GM21367 (cell line): ENCODE measurements around the gene CTCFL.
A peak's percentile ranks its signal among the peaks of the same experiment; 100 is the strongest.
"Not testable (repeated sequence)": the region's sequence is repeated elsewhere in the genome, so short reads cannot be mapped to it uniquely, and the experiment has no call there.

Experiments
- ATAC-seq: cut with Tn5 transposase; IDR thresholded peaks from one replicate; pipeline ENCODE4 v1.9.1; 2021; ENCODE audit not compliant: unreplicated experiment

The CTCFL gene

DNA sequence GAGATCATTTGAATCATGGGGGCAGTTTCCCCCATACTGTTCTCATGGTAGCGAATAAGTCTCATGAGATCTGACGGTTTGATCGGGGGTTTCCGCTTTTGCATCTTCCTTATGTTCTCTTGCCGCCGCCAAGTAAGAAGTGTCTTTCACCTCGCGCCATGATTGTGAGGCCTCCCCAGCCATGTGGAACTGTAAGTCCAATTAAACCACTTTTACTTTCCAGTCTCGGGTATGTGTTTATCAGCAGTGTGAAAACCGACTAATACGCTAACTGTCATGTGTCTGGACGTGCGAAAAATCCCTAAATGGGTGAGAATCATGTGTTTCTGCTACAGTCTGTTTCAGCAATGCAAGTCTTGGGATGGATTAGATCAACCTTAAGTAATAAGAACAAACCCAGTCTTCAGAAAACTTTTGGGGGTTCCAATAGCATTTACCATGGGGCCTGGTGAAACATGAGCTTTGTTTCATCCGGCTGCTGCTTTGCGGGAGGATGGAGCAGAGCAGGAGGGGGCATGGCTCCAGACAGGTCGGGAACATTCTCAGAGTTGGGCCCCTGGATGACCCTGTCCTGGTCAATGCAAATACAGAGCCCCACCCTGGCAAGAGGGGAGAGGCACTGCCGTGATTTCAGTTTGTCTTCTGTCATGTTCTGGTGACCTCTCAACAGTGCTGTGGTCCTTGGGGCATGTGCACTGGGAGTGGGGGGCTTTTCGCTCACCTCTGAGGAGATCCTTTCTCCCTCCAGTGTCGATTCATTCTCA lies 41.5 kb downstream of the CTCFL start:
- no peak for ATAC-seq

DNA sequence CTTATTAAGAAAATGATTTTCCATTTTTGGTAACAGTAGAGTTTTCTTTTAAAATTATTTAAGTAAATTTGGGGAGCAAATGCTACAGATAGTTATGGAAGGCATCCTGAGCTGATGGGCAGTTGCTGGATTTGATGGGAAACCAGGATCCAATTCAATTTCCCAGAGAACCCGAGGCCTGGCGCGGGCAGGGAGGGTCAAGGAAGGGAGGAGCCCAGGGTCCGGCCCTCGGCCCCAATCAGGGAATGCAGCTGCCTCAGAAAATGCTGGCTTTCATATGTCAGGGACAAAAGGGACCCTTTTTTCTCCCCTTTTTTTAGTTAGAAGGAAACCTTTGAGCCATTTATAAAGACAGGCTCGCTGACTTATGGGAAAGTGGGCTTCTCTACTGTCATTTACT lies 42.1 kb downstream of the CTCFL start:
- ATAC-seq = no peak

DNA sequence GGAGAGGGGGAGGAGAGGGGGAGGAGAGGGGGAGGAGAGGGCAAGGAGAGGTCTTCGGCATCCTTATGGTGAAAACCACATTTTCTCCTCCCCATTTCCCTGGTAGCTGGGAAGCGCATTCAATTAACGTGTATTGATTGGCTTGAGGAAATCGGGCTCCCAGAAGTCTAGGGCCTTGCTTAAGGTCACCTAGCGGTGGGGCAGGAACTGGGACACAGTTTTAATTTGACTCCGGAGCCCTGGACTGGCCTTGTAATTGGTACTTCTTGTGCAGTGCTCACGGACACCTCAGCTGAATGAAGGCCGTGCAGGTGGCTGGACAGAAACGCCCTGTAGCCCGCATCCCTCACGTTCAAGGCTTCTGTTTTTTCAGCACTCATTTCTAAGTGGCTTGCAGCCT lies 42.8 kb downstream of the CTCFL start:
- no peak for ATAC-seq

DNA sequence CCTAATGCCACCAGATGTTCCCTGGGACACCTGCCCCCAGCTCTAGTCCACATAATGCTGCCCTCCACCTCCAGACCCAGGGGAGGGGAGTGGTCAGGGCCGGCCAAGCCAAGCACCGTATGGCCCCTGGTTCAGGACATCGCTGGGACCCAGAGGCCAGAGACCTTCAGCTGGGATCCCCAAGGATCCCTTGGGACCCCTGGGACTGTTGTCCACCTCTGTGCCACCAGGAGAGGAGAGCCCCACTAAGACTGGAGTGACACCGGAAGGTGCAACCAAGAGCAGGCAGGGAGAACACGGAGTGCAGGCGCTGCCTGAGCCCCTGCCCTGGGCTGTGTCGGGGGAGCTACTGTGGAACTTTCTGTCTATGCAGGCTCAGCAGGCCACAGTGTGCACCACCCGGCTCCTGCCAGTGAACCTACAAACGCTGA lies 43.6 kb downstream of the CTCFL start:
- peak; percentile 9 for ATAC-seq

DNA sequence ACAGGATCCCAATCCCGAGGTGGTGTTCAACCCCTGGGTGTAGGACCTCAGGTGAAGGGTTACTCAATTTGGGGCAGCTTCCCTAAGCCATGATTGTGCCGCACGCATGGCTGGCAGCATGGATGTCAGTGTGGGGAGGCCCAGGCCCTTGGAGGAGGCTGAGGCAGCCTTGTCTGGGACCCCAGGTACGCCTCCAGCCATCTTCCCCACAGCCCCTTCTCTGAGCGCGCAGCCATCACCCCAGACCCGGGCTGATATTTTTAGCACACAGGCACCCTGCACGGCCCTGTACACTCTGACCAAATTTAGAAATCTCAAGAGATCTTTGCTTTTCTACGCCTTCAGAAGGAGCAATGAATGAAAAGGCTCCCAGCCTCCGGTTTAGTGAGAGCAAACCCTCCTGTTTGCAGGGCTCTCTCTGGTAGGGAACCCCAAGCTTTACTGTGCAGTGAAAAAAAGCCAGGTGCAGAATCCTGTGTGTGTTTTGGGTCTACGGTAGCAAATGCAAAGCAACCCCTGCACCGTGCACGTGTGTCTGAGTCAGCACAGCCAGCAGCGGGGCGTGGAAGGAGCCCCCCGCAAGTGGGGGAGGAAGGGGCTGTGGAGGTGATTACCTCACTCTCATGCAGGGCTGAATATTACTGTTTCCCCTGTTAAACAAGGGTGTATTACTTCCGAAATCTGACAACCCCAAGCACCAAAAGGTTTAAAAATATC lies 44.3 kb downstream of the CTCFL start:
- ATAC-seq = peak; percentile 48

DNA sequence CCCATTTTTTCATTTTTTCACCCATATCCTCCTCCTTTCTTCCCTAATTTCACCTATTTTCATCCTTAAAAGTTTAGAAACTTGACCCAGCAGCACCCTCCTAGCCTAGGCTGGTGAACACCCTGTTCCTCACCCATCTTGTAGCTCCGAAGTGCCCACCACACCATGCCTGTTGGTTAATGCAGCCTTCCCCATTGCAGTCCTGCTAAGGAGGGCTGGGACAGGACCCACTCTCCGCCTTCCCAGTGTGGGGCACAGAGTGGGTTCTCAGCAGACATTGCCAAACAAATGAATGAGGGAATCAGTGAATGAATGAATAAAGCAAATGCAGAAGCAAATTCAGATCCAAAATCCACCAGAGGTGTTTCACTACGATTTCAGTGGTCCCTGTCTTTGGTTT lies 45.7 kb downstream of the CTCFL start:
- no peak for ATAC-seq

DNA sequence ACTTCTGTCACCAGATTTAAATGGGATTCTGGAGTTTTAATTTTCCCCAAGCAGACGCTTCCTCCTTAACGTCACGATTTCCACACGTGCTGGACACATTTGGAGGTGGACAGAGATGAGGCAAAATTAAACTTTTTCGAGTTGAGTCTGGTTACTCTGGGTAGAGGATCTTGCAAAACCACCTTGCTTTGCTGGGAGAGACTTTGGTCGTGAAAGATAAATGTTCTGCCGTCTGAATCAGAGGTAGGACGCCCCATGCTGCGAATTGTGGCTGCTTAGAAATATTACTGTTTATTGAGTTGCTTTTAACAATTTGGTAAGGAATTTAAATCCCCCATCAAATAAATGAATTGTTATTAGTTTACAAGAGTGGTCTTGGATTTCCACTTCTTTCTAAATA lies 46.8 kb downstream of the CTCFL start:
- no peak for ATAC-seq

DNA sequence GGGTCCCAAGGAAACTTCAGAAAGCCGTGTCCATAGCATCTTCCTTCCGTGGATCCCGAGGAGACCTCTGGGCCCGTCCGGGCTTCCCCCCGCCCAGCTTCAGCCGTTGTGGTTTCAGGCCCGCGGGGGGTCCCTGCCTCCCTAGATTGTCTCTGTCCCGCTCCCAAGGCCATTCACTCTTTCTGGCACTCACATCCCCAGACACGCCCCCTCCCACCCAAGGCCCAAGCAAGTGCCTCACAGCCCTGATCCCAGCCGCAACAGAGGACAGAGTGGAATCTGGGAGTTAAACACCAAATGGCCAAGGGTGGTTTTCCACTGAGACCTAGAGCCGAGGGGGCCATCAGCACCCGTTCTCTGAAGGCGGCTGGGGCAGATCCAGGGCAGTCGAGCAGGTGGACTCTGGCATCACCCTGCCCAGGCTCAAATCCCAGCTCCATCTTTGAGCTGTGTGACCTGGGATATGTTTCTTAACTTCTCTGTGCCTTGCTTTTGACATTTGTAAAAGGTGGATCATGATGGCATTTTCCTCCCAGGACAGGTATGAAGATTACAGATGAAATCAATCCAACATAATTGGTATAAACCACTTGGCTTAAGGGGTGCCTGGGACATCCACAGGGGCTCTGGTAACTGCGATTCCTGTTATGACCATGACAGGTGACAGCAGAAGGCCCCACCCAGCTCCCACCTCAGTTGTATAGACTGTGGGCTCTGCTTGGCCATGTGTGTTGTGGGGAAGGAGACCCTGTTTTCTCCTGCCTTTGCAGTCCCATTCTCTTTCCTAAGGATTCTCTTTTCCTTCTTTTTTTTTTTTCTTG lies 48.1 kb downstream of the CTCFL start:
- no peak for ATAC-seq

DNA sequence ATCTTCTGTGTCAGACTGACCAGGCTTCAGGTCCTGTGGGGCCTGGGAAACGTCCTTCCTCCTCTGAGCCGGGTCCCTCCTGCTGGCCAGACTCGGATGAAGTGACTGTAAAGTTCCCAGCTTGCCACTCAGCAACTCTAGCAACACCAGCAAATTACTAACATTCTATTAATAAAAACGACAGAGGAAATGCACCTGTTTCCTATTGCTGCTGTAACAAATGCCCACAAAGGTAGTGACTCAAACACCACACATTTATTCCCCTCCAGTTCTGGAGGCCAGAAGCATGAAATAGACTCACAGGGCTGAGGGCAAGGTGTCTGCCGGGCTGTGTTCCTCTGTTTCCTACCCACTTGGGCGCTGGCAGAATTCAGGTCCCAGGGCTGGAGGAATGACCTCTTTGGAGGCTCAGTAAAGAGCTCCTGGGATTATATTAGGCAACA lies 48.8 kb downstream of the CTCFL start:
- peak; percentile 34 for ATAC-seq

DNA sequence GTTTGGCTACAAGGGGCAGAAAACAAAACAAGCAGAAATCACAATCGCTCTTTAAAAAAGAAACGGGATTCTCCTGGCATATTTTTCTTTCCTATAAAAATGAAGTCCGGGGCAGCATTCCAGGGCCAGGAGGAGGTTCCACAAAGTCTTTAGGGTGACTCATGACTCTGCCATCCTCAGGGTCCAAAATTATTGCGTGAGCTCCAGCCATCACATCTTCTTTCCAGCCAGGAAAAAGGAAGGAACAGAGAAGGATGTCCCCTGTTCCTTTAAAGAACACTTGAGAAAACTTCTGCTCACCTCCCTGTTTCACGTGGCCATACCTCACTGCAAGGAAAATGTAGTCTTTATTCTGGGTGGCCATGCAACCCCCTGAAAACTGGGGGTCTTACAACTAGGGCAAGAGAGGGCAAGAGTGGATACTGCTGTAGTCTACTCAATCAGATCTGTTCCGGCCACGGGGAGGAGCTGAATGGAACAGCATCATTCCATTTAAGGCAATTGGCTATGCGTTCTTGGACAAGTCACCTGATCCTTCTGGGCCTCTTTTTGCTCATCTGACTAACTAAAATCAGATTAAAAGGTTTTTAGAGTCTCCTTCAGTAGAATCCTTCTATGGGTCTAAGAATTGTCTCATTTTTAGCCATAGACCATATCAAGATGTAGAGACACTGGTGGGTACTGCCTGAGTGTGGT lies 49.4 kb downstream of the CTCFL start:
- no peak for ATAC-seq

DNA sequence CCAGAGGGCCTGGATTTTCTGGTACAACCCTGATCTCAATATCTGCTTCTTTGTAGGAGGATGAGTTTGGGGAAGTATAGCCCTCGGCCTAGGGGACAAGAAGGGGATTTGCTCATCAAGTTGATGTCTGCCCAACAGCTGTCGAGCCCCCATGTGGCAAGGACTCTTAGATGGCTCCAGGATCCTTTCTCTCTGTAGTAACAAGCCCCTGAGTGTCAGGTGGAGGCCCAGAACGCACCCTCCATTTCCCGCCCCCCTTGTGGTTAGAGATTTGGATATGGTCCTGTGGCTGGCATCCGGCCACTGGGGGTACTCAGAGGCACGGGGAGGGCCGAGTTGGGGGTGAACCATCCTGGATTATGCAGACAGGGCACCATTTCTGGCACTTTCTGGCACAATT lies 50.1 kb downstream of the CTCFL start:
- no peak for ATAC-seq

DNA sequence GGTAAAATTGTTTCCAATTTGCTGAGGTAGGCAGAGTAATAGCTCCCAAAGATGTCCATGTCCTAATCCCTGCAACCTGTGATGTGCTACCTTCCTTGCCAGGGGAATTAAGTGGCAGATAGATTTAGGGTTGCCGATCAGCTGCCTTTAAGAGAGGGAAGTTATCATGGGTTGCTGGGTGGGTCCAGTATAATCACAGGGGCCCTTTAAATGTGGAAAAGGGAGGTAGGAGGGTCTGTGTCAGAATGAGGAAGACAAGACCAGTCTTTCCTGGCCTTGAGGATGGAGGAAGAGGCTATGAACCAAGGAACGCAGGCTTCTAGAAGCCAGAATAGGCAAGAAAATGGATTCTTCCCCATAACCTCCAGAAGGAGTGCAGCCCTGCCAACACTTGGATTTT lies 50.7 kb downstream of the CTCFL start:
- ATAC-seq = no peak

DNA sequence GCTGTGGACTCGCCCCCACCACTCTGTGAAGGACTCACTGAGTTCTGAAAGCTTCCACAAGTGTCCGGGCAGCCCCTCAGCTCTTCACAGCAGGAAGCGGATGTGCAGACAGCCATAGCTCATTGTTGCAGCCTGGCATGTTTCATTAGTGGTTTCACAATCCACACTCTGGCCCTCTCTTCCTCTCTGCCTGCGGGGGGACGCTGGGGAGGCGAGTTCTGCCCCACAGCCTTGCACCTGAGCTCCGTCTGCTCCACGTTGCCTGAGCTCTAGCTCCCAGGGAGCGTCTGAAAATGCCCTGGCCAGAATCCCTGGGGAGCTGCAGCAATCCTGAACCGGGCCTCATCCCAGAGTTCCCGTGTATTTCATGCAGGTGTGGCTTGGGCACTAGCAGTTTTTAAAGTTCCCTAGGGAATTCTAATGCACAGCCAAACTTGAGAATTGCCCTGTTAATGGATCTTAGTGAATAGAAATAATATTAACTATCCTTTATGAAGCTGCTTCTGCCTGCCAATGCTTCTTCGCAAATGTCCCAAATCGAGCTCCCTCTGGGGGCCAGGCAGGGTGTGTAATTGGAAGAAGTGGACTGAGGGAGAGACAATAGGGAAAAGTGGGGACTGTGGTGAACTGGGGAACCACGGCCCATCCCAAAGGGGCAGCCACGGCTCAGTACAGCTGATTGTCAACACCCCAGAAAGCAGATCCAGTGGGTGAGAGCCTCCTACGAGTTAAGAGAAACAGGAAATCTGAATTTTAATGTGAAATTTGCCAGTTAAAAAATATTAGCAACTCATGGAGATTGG lies 51.5 kb downstream of the CTCFL start:
- ATAC-seq = peak; percentile 45

DNA sequence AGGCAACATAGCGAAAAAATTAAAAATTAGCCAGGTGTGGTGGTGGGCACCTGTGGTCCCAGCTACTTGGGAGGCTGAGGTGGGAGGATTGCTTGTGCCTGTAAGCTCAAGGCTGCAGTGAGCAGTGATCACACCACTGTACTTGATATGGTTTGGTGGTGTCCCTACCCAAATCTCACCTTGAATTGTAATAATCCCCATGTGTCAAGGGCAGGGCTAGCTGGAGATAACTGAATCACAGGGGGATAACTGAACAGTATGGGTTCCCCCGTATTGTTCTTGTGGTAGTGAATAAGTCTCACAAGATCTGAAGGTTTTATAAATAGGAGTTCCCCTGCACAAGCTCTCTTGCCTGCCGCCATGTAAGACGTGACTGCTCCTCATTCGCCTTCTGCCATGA lies 52.5 kb downstream of the CTCFL start:
- ATAC-seq = not testable (repeated sequence)

DNA sequence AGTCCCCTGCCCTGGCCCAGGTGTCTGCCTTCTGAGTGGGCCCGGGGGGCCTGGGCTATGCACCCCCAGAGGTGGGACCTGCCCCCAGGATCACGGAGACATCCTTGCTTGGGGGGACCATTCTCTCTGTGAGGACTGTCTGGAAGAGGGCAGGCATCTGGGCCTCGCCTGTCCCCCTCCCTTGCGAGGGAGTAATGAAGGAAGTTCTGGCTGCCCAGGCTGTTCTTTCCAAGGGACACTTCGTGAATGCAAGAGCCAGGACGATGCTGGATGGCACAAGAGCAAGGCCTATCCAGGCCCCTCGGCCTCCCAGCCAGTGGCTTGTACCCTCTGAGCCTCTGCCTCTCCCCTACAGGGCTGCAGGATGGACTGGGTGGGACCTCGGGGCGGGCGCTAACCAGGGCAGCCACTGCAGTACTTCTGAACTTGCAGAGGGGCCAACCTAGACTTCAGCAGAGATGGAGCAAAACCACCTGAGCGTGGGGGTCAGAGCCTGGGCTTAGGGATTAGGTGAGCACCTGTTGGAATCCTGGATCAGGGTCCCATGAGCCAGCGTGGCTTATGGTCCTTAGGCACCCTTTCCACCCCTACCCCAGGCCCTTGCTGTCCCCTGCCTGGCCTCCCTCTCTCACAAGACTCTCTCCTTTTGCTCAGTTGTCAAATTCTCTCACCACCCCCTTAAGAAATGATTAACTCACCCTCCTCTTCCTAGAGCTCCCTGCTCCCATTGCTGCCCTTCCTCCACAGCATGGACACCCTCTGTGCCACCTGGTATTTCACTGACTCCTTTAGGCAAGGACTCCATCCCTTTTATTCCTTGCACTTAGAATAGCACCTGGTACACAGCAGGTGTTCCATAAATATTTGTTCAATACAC lies 53.2 kb downstream of the CTCFL start:
- ATAC-seq = no peak

DNA sequence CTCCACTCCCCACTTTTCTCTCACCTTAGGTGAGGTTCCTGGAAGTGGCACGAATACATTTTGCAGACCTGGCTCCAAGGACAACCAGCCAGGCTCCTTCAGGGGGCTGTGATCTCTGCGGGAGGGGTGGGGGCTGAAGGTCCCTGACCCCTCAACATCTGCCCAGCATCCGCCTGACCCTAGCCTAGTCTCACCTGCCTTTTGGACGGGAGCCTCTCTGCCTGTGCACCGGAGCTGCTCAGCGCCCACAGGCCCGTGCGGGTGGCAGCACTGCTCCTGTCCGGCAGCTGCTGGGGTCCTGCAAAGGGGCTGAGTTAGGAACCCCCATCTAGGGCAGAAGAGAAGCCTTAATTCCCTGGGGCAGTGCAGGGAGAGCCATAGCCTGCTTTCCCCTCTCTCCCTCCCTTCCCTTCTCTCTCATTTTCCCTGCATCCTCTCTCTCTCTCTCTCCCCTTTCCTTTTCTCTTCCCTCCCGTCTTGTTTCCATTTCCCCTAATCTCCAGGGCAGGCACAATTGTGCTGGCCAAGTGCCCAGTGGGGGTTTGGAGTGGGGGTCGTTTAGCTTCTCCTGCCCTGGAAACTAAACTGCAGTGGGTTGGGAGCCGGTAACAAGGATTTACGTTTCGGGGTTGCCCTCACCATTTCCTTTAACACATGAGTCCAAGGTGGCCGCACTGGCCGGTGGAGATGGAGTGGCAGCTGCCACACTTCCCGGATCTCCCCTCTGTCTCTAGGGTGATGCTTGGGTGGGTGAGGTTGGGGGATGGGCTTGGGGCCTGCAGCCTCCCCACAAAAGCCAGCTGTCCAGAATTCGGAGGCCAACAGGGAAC lies 54.1 kb downstream of the CTCFL start:
- ATAC-seq = no peak

DNA sequence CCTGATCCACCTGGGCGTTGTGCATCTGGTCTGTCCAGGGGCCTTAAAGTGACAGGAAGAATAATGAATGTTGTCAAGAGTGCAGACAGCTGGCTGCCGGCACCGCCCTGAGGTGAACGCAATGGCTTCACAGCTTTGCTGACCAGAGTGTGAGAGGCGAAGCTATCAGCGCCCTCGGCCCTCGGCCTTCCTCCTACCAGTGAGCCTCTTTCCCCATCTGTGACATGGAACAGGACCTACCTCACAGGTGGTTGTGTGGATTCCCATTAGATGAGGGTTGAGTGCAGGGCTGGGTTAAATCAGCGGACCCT lies 54.8 kb downstream of the CTCFL start:
- ATAC-seq = no peak

DNA sequence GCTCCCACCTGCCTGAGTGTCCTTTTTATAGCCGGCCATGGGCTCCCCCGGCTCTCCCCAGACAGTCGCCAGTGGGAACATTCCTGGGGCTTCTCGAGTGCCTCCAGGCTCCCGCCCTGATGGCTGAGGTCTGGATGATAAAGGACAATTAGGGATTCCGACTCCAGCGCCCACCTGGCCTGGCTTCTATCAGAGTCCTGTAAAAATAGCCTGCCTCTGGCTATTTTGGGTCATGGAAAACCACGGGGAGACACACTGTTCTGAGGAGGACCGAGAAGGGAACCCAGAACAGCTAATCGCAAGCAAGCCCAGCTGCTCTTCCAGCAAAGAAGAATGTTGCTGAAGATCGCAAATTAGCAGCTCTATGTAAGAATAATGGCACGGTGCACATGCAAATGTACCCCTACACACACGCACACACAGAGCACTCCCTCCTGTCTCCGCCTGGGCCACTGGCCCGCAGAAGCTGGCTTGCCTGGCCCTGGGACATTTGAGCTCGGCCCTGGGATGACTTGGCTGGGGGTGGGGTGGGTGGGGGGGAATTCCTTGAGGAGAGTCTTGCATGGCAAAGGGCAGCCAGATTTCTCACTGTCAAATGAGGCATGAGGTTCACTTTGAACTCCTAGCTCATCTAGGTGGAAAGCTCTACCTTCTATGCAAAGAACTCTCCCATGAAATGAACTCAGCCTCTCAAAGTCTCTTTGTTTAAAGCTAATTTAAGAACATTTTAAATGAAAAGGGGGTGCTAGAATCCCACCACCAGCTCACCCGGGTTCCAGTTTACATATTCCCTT lies 55.3 kb downstream of the CTCFL start:
- peak; percentile 34 for ATAC-seq
